Measurements from ENCODE around the gene HECTD4.

HECTD4 gene

DNA sequence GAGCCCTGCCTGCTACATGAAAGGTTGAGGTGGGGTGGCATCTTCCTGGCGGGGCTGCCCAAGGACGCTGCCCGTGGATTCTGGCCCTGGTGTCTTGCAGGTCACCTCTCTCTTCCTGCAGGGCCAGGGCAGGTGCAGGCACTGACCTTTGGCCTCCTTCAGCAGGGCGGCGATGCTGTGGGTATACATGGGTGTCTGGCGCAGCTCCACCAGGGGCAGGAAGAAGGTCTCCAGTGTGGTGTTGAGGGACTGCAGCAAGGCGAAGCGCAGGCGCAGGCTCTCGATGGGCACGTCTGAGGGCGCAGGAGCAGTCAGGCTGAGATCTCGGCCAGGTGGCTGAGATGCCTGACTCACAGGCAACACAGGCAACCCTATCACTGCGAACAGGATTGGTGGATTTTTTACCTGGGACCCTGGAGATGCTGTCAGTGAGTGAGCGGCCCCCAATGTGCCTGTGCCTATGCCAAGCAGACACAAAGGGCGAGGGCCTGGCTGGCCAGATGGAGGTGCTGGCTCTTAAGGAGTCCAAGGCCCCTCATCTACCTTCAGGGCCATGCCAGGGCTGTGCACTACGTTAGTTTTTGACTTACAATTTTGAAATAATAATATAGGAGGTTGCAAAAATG lies 211.1 kb downstream of the HECTD4 start:
- no peaks in the 10 kb centered on the region for H3K4me1 ChIP-seq (ENCODE audit: control insufficient read depth in 1 of 2, insufficient read depth in 2 of 2, low read length in 2 of 2)
- no peak overlapping the region for H3K4me3 ChIP-seq (ENCODE audit: low read depth in 1 of 2, low read length in 2 of 2)
- H3K36me3 ChIP-seq (ENCODE audit: control insufficient read depth in 1 of 2, insufficient read depth in 2 of 2, low read length in 2 of 2): peaks cover 21 to 67% of the 10 kb centered on the region in 2 donors
- no peak overlapping the region for H3K27ac ChIP-seq (ENCODE audit: low read length)
- no peaks in the 10 kb centered on the region for H3K9me3 ChIP-seq (ENCODE audit: control insufficient read depth in 1 of 2, low read length in 2 of 2)
- H3K27me3 ChIP-seq (ENCODE audit: low read depth, low read length): no peaks in the 10 kb centered on the region

DNA sequence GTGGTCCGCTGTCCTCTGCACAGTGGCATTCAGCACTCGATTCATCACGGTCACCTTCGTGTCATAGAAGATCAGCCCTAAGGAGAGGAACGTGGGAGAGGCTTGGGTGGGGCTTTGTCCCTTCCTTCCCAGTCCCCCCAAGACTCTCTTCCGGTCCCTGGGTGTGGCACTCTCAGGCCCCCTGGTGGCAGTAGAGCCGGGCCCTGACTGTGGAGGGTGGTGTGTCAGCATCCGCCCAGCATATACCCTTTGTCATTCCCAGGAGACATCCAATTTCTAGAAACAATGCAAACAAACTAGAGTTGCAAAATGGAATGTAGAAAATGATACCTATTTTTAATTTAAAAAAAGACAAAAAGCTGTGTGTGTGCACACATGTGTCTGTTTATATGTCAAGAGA lies 211.9 kb downstream of the HECTD4 start:
- H3K36me3 ChIP-seq (ENCODE audit: control insufficient read depth in 1 of 2, insufficient read depth in 2 of 2, low read length in 2 of 2): peaks cover 14 to 60% of the 10 kb centered on the region in 2 donors
- no peaks in the 10 kb centered on the region for H3K27me3 ChIP-seq (ENCODE audit: low read depth, low read length)
- no peaks in the 10 kb centered on the region for H3K4me1 ChIP-seq (ENCODE audit: control insufficient read depth in 1 of 2, insufficient read depth in 2 of 2, low read length in 2 of 2)
- H3K27ac ChIP-seq (ENCODE audit: low read length): no peak overlapping the region
- no peak overlapping the region for H3K4me3 ChIP-seq (ENCODE audit: low read depth in 1 of 2, low read length in 2 of 2)
- no peaks in the 10 kb centered on the region for H3K9me3 ChIP-seq (ENCODE audit: control insufficient read depth in 1 of 2, low read length in 2 of 2)

DNA sequence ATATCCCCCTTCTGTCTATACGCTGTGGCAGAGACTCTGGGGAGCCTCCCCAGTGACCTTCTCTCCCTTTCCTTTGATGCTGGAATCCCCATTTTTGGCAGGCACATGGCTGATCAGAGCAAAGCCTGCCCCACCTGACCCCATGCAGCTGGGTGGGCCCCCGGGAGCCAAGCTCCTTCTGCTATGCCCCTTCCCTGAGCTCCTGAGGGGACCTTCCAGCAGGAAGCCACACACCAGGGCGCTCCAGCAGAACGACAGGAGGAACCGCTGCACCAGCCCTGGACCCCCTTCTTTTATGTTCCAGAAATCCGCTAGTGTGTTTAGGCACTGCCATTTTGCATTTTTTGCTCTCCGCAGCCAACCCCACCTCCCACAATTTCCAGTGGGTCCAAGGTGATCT lies 212.3 kb downstream of the HECTD4 start:
- Histone ChIP-seq H3K4me3 (ENCODE audit: low read depth in 1 of 2, low read length in 2 of 2) (no peak overlapping the region), H3K27ac (ENCODE audit: low read length) (no peak overlapping the region), H3K27me3 (ENCODE audit: low read depth, low read length) (no peaks in the 10 kb centered on the region), H3K4me1 (ENCODE audit: control insufficient read depth in 1 of 2, insufficient read depth in 2 of 2, low read length in 2 of 2) (no peaks in the 10 kb centered on the region), H3K36me3 (ENCODE audit: control insufficient read depth in 1 of 2, insufficient read depth in 2 of 2, low read length in 2 of 2) (peaks cover 10 to 56% of the 10 kb centered on the region in 2 donors), H3K9me3 (ENCODE audit: control insufficient read depth in 1 of 2, low read length in 2 of 2) (no peaks in the 10 kb centered on the region)

DNA sequence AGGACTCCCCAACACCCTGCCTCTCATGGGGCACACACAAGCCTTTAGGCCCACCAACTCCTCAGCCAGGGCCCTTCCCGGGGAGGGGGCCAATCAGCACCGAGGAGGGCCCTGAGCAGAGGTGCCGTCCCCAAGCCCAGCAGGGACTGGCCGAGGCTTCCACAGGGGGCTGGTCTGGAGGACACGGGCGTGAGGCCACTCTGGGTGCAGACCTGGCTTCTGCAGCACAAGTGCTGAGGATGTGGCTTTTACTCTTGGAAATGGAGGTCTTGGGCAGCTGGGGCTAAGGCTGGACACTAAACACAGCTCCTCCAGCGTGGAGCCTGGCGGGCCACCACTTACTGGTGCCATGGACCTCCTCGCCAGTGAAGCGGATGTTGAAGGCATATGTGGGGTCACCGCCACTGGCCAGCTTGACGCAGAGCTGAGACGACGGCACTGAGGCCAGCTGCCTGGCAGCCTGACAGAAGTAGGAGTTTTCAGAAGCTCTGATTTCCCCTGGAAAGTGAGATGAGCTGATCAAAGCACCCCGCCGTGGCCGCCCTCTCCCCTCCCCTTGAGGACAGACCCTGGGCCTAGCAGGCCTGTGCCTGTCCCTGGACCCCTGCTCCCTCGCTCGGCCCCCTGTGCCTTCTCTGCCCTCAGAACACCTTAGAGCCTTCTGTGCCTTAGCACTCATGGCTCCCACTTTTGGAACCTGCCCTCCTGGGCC lies 212.9 kb downstream of the HECTD4 start:
- Histone ChIP-seq H3K36me3 (ENCODE audit: control insufficient read depth in 1 of 2, insufficient read depth in 2 of 2, low read length in 2 of 2) (peaks cover 8 to 51% of the 10 kb centered on the region in 2 donors), H3K27me3 (ENCODE audit: low read depth, low read length) (no peaks in the 10 kb centered on the region), H3K4me1 (ENCODE audit: control insufficient read depth in 1 of 2, insufficient read depth in 2 of 2, low read length in 2 of 2) (no peaks in the 10 kb centered on the region), H3K9me3 (ENCODE audit: control insufficient read depth in 1 of 2, low read length in 2 of 2) (no peaks in the 10 kb centered on the region), H3K4me3 (ENCODE audit: low read depth in 1 of 2, low read length in 2 of 2) (no peak overlapping the region), H3K27ac (ENCODE audit: low read length) (no peak overlapping the region)

DNA sequence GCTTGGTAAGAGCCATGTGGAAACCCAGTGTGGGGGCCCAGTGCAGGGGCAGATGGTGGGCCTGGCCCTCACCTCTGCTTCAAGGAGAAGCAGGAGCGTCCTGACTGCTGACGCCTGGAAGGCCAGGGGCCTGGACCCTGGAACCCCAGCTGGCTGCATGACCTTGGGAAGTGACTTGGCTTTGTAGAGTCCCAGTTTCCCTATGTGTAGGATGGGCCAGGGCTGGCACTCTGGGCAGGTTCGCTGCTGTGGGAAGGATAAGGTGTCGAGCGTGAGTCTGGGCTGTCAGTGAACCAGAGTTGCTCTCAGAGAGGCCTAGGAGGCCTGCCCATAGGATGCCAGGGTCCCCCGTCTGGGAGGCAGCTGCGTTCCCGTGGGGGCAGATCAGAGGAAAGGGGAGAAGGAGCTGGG lies 213.7 kb downstream of the HECTD4 start:
- peaks cover 8 to 59% of the 10 kb centered on the region in 2 donors for H3K36me3 ChIP-seq (ENCODE audit: control insufficient read depth in 1 of 2, insufficient read depth in 2 of 2, low read length in 2 of 2)

DNA sequence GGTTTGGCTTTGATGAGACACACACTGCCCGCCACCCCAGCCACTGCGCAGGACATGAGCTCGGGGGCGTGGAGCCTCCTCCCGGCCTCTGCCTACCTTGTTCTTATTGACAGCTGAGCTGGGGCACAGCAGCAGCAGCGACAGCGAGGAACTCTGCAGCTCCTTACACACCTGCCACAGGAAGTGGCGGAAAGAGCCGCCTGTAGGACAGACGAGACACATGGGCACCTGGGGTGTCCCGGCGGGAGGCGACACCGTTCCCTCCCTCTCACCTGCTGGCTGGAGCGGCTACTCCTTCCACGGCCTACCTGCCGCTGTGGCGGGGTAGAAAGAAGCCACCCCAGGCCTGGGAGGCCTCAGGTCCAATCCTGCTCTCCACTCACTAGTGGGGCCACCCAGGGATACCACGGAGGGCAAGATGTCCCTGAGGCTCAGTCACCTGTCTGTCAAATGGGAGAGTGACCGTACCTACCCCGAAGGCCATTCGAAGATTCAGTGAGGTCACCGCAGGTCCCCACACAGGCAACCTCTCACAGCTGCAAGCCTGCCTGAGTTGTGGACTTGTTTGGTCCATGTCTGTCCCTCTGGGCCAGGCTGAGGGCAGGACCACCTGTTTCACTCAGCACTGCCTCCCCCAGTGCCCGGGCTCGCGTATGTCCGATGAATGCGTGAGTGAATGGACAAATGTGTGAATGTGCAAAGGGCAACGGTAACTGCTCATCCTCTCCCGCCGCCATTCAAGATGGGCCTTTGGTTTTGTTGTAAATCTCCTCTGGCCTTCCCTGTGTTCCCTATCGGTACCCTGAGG lies 214.3 kb downstream of the HECTD4 start:
- Histone ChIP-seq H3K27ac (ENCODE audit: low read length) (no peak overlapping the region), H3K36me3 (ENCODE audit: control insufficient read depth in 1 of 2, insufficient read depth in 2 of 2, low read length in 2 of 2) (peaks cover 9 to 64% of the 10 kb centered on the region in 2 donors)

More for the DNA sequence above, 213.7 kb downstream of the HECTD4 start:
- no peaks in the 10 kb centered on the region for H3K4me1 ChIP-seq (ENCODE audit: control insufficient read depth in 1 of 2, insufficient read depth in 2 of 2, low read length in 2 of 2)
- H3K27me3 ChIP-seq (ENCODE audit: low read depth, low read length): no peaks in the 10 kb centered on the region
- no peak overlapping the region for H3K4me3 ChIP-seq (ENCODE audit: low read depth in 1 of 2, low read length in 2 of 2)
- no peaks in the 10 kb centered on the region for H3K9me3 ChIP-seq (ENCODE audit: control insufficient read depth in 1 of 2, low read length in 2 of 2)
- no peak overlapping the region for H3K27ac ChIP-seq (ENCODE audit: low read length)

DNA sequence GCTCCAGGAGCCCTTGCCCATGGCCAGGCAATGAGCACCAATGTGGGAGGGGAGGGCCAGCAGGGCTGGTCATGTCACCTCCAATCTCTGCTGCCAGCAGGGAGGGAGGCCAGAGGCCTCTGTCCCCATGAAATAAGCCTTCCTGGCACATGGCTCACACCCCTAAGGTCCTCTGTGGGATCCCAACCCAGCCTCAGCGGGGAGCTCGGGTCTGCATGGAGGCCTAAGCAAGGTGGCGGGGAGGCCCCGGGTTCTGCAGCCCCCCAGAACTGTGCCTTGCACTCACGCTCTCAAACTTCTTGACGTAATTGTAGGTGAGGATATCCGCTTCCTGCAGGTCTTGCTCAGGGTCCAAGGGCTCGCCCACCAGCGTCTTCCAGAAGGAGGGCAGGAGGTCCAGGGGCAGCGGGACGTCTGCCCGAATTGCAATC lies 215.2 kb downstream of the HECTD4 start:
- H3K27me3 ChIP-seq (ENCODE audit: low read depth, low read length): no peaks in the 10 kb centered on the region
- no peak overlapping the region for H3K27ac ChIP-seq (ENCODE audit: low read length)
- H3K9me3 ChIP-seq (ENCODE audit: control insufficient read depth in 1 of 2, low read length in 2 of 2): no peaks in the 10 kb centered on the region
- no peaks in the 10 kb centered on the region for H3K4me1 ChIP-seq (ENCODE audit: control insufficient read depth in 1 of 2, insufficient read depth in 2 of 2, low read length in 2 of 2)
- peaks cover 10 to 63% of the 10 kb centered on the region in 2 donors for H3K36me3 ChIP-seq (ENCODE audit: control insufficient read depth in 1 of 2, insufficient read depth in 2 of 2, low read length in 2 of 2)
- no peak overlapping the region for H3K4me3 ChIP-seq (ENCODE audit: low read depth in 1 of 2, low read length in 2 of 2)

More for the DNA sequence above, 214.3 kb downstream of the HECTD4 start:
- H3K9me3 ChIP-seq (ENCODE audit: control insufficient read depth in 1 of 2, low read length in 2 of 2): no peaks in the 10 kb centered on the region
- H3K27me3 ChIP-seq (ENCODE audit: low read depth, low read length): no peaks in the 10 kb centered on the region
- H3K4me1 ChIP-seq (ENCODE audit: control insufficient read depth in 1 of 2, insufficient read depth in 2 of 2, low read length in 2 of 2): no peaks in the 10 kb centered on the region
- H3K4me3 ChIP-seq (ENCODE audit: low read depth in 1 of 2, low read length in 2 of 2): no peak overlapping the region

DNA sequence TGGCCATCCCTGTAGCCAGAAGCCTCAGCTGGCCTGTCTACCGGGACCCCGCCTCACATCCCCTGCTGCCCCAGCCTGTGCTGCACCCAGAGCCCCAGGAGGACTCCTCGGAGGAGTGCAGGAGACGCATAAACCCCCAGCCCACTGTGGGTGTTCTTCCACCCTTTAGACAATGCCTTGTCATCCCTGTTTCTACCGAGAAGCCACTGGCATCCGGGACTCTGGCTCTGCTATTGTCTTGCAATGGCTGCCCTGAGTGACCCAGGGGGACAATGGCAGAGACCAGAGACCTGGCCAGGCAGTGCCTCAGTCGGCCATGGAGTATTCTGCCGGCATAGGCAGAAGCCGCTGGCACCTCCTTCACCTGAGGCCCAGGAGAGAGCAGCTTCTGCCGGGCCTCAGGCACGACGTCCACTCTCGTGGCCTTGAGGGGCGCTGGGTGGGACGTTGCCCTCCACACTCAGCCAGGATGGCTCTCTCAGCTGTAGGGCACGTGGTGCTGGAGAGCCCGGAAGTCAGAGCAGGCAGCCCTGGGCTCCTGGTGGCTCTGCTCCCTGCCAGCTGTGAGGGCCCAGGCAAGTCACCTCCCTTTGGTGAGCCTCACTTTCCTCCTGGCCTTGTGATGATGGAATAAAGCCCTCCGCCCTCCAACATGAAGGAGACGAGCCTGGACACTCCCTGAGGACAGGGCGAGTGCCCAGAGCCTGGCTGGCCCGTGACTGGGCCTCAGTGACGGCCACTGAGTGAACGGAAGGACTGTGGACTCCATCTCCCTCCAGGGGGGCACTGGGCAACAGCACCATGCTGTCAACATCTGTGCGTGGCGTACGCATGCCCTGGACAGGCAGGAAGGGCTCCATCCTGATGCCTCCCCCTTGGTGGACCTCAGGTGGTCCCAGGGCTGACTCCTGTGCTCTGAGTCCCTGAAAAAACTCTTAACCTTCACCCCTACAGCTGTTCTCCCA lies 215.9 kb downstream of the HECTD4 start:
- no peak overlapping the region for H3K27ac ChIP-seq (ENCODE audit: low read length)

DNA sequence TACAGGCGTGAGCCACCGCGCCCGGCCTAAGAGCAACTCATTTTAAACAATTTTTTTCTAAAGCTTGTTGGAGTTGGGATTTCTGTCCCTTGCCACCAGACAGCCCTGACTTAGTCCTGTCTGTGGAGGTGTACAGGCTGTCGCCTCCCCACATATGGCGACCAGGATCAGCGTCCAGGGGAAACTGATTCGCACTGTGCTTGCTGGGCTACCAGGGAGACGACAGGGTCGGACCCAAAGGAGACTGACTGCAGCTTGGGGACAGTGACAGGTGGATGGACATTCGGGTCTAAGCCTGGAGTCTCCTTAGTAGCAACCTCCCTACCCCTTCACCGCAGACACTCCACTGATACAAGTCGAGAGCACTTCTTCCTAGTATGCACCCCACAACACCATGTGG lies 216.6 kb downstream of the HECTD4 start:
- Histone ChIP-seq H3K9me3 (ENCODE audit: control insufficient read depth in 1 of 2, low read length in 2 of 2) (no peaks in the 10 kb centered on the region), H3K36me3 (ENCODE audit: control insufficient read depth in 1 of 2, insufficient read depth in 2 of 2, low read length in 2 of 2) (peaks cover 22 to 64% of the 10 kb centered on the region in 2 donors), H3K4me3 (ENCODE audit: low read depth in 1 of 2, low read length in 2 of 2) (no peak overlapping the region), H3K27ac (ENCODE audit: low read length) (no peak overlapping the region), H3K4me1 (ENCODE audit: control insufficient read depth in 1 of 2, insufficient read depth in 2 of 2, low read length in 2 of 2) (no peaks in the 10 kb centered on the region), H3K27me3 (ENCODE audit: low read depth, low read length) (no peaks in the 10 kb centered on the region)

More for the DNA sequence above, 215.9 kb downstream of the HECTD4 start:
- Histone ChIP-seq H3K36me3 (ENCODE audit: control insufficient read depth in 1 of 2, insufficient read depth in 2 of 2, low read length in 2 of 2) (peaks cover 15 to 63% of the 10 kb centered on the region in 2 donors), H3K9me3 (ENCODE audit: control insufficient read depth in 1 of 2, low read length in 2 of 2) (no peaks in the 10 kb centered on the region), H3K4me1 (ENCODE audit: control insufficient read depth in 1 of 2, insufficient read depth in 2 of 2, low read length in 2 of 2) (no peaks in the 10 kb centered on the region), H3K27me3 (ENCODE audit: low read depth, low read length) (no peaks in the 10 kb centered on the region), H3K4me3 (ENCODE audit: low read depth in 1 of 2, low read length in 2 of 2) (no peak overlapping the region)

DNA sequence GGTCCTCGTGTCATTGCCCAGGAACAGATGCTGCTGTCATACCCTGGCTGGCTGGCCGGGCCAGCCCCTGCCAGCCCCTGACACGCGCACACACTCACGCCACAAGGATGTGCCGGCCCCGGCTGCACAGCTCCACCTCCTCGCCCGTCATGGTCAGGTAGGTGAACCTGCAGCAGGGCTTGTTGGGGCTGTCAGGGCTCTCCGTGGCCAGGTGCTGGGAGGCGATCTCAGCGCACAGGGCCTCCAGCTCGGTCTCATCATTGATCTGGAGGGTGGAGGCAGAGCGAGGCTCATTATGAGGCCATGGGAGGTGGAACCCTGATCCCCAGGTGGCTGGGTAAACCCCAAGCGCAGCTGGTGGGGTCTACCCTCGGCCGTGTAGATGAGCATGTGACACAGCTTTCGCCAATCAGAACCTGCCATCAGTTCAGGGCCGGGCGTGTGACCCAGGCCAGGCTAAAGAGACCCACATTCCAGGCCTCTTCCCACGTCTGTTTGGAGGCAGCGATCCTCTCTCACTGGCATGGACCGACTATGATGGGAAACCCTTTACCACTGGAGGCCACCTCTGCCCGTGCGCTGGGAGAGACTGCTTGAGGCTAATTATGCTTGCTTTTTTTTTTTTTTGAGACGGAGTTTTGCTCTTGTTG lies 218.1 kb downstream of the HECTD4 start:
- H3K27me3 ChIP-seq (ENCODE audit: low read depth, low read length): no peaks in the 10 kb centered on the region
- no peaks in the 10 kb centered on the region for H3K4me1 ChIP-seq (ENCODE audit: control insufficient read depth in 1 of 2, insufficient read depth in 2 of 2, low read length in 2 of 2)
- H3K27ac ChIP-seq (ENCODE audit: low read length): no peak overlapping the region
- no peaks in the 10 kb centered on the region for H3K9me3 ChIP-seq (ENCODE audit: control insufficient read depth in 1 of 2, low read length in 2 of 2)
- H3K36me3 ChIP-seq (ENCODE audit: control insufficient read depth in 1 of 2, insufficient read depth in 2 of 2, low read length in 2 of 2): peaks cover 26 to 63% of the 10 kb centered on the region in 2 donors
- H3K4me3 ChIP-seq (ENCODE audit: low read depth in 1 of 2, low read length in 2 of 2): no peak overlapping the region
